ENCODE data around the gene RGL4.
A peak's percentile ranks its signal among the peaks of the same experiment; 100 is the strongest.
"Not testable (repeated sequence)": the region's sequence is repeated elsewhere in the genome, so short reads cannot be mapped to it uniquely, and the experiment has no call there.

Gene RGL4

DNA sequence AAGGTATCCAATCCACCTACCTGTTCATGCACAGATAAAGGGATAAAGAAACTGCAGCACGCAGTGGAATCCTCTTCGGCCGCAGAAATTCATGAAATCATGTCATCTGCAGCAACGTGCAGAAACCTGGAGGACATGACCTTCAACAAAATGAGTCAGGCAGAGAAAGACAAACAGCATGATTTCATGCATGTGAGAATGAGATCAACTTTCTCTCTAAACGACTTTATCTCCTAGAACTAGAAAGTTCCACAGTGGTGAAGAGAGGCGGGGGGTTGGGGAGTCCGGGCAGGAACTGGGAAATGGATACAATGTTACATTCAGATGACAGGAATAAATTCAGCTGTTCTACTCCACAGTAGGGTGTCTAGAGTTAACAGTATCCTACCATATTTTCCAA lies 9.9 kb downstream of the RGL4 start:
- DNase-seq = no peak

DNA sequence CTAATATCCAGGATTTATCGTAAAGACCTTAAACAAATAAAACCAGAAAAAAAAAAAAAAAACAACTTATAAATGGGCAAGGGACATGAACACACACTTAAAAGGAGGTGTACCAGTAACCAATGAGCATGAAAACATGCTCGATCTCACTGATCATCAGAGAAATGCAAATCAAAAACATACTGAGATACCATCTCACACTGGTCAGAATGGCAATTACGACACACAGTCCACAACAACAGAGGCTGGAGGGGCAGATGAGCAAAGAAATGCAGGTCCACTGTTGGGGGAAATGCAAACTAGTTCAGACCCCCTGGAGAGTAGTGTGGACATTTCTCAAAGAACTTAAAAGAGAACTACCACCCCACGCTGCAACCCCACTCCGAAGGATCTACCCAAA lies 13.2 kb downstream of the RGL4 start:
- DNase-seq = peak; percentile 25

- DNase-seq = no peak
Measured at GRCh38 chr22:23704829-23705228, 14.0 kb downstream of the RGL4 start.

DNA sequence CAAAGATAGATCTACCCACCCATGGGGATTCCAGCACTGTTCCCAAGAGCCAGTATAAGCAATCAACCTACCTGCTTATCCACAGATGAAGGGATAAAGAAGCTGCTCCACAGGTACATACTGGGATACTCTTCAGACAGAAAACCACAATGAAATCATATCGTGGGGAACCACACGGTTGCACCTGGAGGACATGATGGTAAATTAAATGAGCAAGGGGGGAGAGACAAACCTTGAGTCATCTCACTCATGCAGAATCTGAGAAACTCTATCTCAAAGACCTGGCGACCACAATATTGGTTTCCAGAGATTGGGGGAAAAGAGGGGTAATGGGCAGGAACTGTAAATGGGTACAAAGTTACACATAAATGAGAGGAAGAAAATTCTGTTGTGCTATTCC lies 14.5 kb downstream of the RGL4 start:
- no peak for DNase-seq

- DNase-seq = no peak
Measured at GRCh38 chr22:23708270-23708669, 17.5 kb downstream of the RGL4 start.

DNA sequence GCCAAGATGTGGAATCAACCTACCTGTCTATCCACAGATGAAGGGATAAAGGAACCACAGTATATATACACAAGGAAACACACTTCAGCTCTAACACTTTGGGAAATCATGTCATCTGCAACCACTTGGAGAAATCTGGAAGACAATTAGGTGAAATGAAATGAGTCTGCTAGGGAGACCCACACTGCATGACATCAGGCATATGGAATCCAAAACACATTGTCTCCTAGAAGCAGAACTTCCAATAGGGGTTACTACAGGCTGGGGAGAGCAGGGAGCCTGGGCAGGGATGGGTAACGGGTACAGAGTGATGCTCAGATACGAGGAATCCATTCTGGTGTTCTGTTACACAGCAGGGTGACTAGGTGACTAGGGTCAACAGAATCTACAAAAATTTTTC lies 18.3 kb downstream of the RGL4 start:
- no peak for DNase-seq

DNA sequence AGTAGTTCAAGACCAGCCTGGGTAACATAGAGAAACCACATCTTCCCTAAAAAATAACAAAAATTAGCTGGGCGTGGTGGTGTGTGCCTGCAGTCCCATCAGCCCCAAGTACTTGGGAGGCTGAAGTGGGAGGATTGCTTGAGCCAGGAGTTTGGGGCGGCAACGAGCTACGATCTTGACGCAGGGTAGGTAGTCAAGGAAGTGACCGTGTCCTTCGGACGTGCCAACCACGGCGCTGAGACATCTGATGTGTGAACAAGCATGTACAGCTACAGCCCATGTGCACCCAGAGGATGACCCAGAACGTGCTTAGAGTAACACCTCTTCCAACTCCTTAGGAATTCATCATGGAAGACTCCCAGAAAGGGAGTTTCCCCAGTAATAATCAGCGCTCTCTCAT lies 21.4 kb downstream of the RGL4 start:
- no peak for DNase-seq

GRCh38 chr22:23713696-23714595 lies 23.1 kb downstream of the RGL4 start:
- DNase-seq = no peak

DNA sequence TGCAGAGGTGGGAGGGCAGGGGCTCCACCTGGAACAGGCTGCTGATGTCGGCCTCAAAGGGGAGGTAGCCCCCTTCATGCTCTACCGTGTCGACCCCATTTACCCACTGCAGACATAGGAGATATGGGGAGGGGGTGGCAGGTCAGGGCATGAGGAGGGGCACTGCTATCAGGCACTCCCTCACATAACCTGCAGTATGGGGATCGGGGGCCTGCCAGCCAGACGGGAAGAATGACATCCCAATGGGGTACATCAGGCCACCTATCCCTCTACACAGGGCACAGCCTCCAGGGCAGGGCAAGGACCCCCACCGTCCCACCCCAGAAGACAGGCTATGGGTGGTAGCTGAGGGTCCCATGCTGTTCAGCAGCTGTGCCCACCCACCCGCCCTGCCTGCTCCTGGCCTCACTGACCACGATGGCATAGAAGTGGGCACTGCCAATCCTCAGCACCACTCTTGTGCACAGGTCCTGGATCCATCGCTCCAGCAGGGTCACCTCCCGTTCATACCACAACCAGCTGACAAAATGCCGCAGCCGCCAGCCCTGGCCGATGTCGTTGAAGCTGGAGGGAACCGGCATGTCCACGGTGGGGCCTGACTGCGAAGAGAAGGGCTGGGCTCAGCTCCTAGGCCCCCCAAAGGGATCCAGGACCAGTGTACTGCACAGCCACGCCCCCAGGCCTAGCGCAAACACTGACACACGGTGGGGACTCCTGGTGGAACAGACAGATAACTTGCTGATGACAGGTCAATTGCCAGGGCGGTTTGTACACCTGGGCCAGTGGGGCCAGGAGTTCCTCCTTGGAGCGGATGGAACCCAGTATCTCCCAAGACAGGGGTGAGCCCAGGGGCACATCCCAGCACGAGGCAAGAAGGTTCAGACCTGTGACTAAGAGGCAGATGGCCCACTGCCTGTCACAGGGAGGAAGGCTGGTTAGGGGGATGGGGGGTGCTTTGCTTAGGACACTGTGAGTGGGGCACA lies 24.1 kb downstream of the RGL4 start:
- peak; percentile 40 for DNase-seq

DNA sequence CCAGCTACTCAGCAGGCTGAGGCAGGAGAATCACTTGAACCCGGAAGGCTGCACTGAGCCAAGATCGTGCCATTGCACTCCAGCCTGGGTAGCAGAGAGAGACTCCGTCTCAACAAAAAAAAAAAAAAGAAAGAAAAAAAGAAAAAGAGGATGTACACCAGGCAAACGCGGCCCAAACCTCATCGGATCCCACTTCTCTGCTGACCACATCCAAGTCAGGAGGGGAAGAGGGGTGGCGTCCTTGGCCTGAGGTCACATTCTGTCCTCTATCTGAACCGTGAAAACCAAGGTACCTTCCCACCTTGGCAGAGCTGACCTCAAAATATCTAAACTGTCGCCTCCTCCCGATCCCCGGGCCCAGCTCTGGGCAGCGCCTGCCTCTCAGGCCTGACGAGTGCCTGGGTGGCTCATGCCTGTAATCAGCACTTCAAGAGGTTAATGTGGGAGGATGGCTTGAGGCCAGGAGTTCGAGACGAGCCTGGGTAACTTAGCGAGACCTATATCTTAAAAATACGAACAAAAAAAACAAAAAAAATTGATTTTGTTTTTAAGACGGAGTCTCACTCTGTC lies 25.1 kb downstream of the RGL4 start:
- peak; percentile 52 for DNase-seq

DNA sequence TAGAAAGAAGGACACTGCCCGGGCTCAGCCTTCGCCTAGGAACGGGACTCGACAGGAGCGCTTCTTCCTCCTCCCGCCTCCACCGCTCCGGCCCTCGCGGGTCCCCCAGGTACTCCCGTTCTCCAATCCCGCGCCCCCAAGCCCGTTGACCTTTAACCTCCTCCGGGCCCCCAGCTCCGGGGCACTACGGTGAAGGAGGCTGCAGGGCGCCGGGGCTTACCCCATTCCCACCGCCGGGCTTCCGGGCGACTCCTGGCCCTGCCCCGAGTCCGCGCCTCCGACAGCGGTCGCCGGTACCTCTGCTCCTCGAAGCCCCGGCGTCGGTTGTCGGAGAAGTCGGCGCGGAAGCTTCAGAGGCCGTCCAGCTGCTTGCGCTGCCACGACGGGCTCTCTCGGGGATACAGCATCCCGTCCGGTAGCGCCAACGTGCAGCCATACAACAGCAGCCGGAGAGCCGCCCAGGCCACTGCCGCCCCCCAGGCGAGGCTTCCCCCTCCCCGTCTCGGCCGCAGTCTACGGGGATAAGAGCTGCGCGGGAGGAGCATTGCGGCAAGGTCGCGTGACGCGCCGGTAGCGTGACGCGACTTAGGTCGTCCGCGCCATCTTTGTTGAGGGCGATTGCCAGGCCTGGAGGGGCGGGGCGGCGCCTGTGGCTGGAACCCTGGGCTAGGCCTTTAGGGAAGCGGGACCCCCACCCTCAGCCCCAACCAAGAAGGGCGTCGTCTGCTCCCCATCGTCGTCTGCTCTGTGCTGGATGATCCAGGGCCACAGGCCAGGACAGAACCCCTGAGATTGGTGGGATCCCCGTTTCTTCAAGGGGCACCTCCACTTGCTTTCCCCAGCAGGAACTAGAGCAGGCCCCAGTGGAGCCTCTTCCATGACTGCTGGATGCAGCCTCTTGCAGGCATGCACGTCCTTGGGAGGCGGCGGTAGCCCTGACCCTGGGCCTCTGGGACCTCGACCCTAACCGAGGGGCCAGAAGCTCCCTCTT lies 26.3 kb downstream of the RGL4 start:
- peak; percentile 96 for DNase-seq

GRCh38 chr22:23718371-23719165 lies 27.8 kb downstream of the RGL4 start:
- no peak for DNase-seq

DNA sequence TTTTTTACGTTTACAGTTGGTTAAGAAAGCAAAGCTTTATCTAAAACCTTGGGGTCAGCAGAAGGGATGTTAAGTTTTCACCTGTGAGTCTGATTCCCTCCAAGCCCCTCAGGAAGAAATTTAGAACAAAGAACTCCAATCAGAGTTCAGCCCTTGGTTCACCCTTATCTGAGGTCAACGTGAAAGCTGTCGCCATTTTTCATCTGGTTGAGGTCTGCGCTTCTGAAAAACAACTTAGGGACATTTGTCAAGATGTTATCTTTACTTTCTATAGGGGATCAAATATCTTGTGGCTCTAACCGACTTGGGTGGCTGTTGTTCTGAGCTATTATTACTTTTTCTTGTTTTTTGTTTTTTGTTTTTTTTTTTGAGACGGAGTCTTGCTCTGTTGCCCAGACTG lies 30.0 kb downstream of the RGL4 start:
- DNase-seq = no peak

DNA sequence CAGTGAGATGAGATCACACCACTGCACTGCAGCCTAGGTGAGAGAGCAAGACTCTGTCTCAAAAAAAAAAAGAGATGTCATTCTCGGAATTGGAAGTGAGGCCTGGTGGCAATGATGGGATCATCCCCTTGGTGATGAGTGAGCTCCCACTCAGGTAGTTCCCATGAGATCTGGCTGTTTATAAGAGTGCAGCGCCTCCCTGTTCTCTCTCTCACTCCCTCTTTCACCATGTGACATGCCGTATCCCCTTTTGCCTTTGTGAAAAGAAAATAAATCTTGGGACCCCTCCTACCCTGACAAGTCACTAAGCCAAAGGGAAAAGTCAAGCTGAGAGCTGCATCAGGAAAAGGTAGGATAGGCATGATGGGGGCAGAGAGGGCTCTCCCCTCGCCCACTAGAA lies 31.3 kb downstream of the RGL4 start:
- no peak for DNase-seq

DNA sequence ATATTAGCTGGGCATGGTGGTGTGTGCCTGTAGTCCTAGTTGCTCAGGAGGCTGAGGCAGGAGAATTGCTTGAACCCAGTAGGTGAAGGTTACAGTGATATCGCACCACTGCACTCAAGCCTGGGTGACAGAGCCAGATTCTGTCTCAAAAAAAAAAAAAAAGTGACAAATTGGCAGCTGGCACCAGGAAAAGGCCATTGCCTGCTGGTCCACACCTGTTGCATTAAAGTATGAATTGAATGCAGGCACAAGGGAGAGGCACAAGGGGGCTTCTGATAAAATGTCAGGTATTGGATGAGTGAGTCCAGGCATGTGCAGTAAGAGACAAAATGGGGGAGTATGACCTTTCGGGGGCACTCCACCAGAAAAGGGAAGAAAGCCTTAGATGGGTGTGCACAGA lies 31.9 kb downstream of the RGL4 start:
- no peak for DNase-seq

GRCh38 chr22:23728108-23728507 lies 37.3 kb downstream of the RGL4 start:
- DNase-seq = not testable (repeated sequence)

- DNase-seq = no peak
Measured at GRCh38 chr22:23737696-23738095, 46.9 kb downstream of the RGL4 start.

GRCh38 chr22:23742505-23743264 lies 51.9 kb downstream of the RGL4 start:
- DNase-seq = no peak

DNA sequence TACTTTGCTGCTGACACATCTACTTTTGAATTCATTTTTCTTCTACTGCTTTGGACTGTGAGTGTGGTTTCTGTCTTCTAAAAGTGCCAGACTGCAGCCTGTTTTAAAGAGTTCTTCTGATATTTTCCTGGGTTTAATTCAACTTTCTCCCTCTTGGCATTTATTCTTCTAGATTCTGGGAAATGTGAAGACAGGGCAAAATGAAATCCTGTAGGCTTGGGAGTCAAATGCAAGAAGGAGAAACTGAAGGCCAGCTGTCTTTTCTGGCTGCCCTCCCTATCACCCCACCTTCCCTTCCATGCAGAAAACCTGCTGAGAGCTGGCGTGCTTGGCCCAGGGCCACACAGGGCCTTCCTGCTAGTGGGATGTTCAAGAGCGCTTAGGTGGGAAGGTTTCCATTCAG lies 52.5 kb downstream of the RGL4 start:
- no peak for DNase-seq

GRCh38 chr22:23744001-23744400 lies 53.2 kb downstream of the RGL4 start:
- DNase-seq = no peak

All from hematopoietic multipotent progenitor cell treated with erythropoietin and hydrocortisone succinate and interleukin-3 and kit ligand, for 6 days (in vitro differentiated cells).